HG03432 (cell line): ENCODE measurements around the gene LDB3.

Experiments used
- ATAC-seq: cut with Tn5 transposase; IDR thresholded peaks from one replicate; pipeline ENCODE4 v1.9.1; 2021; ENCODE audit warnings: mild to moderate bottlenecking, moderate library complexity; ENCODE audit not compliant: unreplicated experiment

Gene LDB3

GRCh38 chr10:86703176-86703575, 34.9 kb downstream of the LDB3 start:
- no peak for ATAC-seq

GRCh38 chr10:86705139-86705538, 36.8 kb downstream of the LDB3 start:
- ATAC-seq: no peak

GRCh38 chr10:86705905-86706304, 37.6 kb downstream of the LDB3 start:
- no peak for ATAC-seq

- no peak for ATAC-seq
These were observed 38.1 kb downstream of the LDB3 start for GRCh38 chr10:86706401-86706841.

- ATAC-seq: no peak
These were observed 38.7 kb downstream of the LDB3 start for GRCh38 chr10:86706977-86707376.

- ATAC-seq: no peak
These were observed 39.2 kb downstream of the LDB3 start for GRCh38 chr10:86707505-86707904.

- no peak for ATAC-seq
These were observed 39.9 kb downstream of the LDB3 start for GRCh38 chr10:86708068-86708782.

GRCh38 chr10:86708783-86709380, 40.6 kb downstream of the LDB3 start:
- ATAC-seq: no peak

- ATAC-seq: no peak
These were observed 41.3 kb downstream of the LDB3 start for GRCh38 chr10:86709396-86710185.

- ATAC-seq: peak; percentile 93
These were observed 42.7 kb downstream of the LDB3 start for GRCh38 chr10:86710987-86711512.

- peak; percentile 53 for ATAC-seq
These were observed 43.4 kb downstream of the LDB3 start for GRCh38 chr10:86711513-86712316.

- ATAC-seq: peak; percentile 13
These were observed 44.0 kb downstream of the LDB3 start for GRCh38 chr10:86712317-86712707.

GRCh38 chr10:86715156-86715795, 47.0 kb downstream of the LDB3 start:
- no peak for ATAC-seq

GRCh38 chr10:86715836-86716235, 47.5 kb downstream of the LDB3 start:
- ATAC-seq: no peak

GRCh38 chr10:86716466-86716865, 48.2 kb downstream of the LDB3 start:
- ATAC-seq: no peak

GRCh38 chr10:86718556-86718955, 50.2 kb downstream of the LDB3 start:
- no peak for ATAC-seq

GRCh38 chr10:86721232-86721631, 52.9 kb downstream of the LDB3 start:
- ATAC-seq: no peak

GRCh38 chr10:86723009-86723408, 54.7 kb downstream of the LDB3 start:
- ATAC-seq: no peak

- no peak for ATAC-seq
These were observed 56.1 kb downstream of the LDB3 start for GRCh38 chr10:86724445-86724844.

GRCh38 chr10:86725980-86726676, 57.8 kb downstream of the LDB3 start:
- no peak for ATAC-seq
